GOT3 (cell line): ENCODE data around the gene RAPGEF5.

Source experiments
- DNase-seq: peaks from one replicate; lab custom pipeline; 2025; ENCODE audit warnings: mixed read lengths; lab: John Stamatoyannopoulos, UW

The RAPGEF5 gene

DNA sequence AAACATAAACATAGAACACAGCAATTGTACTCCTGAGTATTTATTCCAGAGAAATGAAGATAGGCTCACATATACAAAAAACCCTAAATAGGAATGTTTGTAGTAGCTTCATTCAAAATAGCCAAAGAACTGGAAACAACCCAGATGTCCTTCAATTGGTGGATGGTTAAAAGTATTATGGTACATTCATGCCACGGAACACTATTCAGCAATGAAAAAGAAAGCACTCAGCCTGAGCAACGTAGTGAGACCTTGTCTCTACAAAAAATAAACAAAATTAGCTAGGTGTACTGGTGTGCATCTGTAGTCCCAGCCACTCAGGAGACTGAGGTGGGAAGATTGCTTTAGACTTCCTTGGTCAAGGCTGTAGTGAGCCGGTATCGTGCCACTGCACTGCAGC lies 94.4 kb downstream of the RAPGEF5 start:
- DNase-seq = no peak

DNA sequence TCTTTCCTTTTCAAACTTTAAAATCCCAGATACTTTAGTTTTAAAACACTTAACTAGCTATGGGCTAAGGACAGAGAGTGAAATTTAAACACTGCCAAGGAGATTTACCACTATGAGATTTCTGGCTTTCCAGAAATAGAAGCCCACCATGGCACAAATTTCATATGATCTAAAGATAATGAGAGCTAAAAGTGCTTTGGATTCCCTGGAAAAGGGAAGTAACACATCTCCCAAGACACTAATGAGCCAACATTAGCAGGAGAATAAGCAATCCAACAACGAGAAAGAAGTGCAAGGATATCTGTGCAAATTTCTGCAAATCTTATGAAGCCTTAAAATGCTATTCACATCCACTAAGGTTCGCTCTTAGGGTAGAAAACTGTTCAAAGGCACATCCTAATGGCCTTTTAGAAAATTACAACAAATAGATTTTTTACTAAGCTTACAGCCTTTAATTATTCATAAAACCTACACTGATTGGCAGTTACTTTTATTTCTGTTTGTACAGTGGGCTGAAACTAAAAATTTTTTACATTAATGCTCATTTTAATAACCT lies 100.3 kb downstream of the RAPGEF5 start:
- DNase-seq = no peak

DNA sequence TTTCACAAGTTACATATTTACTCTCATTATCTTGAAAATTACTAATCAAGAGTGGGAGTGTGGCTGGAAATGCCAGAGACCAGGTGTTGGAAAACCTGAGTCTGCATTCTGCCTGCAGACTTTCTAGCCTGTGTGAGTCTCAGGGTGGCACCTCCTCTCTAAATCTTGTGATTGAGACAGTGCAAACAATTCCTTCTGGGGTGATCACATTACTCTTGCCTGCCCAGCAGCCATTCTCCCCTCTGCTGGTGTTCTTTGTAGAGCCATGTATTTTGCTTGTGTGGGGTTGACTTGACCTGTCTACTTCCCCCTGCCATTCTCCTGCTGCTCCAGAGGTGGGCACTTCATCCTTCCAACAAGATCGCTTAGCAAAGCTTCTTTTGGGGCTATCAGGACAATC lies 101.1 kb downstream of the RAPGEF5 start:
- DNase-seq = no peak

DNA sequence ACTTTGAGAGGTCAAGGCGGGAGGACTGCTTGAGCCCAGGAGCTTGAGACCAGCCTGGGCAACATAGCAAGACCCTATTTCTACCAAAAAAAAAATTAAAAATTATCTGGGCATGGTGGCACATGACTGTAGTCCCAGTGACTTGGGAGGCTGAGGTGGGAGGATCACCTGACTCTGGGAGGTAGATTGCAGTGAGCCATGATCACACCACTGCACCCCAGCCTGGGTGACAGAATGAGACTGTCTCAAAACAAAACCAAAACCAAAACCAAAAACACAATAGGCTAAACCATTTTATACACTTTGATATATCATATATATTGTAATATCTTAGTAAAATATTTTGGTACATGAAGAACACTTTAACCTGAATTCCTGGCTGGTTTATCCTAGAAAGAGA lies 101.6 kb downstream of the RAPGEF5 start:
- DNase-seq = no peak

DNA sequence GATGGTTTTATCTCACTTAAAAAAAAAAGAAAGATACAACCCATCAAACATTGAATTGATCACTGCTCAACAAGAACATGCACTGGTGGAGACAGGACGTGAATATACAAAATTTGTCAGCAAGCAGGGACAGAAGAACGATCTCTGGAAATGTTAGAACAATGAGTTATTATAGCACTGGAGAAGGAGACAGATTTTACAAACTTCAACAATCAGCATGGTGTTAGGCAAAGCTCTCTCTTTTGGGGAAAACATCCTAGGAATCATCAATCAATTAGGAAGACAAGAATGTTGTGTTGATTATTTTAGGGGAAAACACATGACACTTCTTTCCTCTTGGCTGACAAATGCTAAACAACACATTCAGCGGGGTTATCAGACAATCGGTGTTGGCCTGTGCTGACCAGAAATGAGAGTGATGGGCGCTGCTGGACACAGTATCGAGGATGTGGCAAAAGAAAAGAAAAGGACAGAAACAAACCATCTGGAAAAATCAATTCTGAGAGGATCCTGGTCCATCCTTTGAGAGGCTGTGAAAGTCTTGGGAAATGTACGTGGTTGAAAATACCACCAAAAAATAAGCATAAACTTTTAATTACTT lies 103.9 kb downstream of the RAPGEF5 start:
- DNase-seq = no peak

DNA sequence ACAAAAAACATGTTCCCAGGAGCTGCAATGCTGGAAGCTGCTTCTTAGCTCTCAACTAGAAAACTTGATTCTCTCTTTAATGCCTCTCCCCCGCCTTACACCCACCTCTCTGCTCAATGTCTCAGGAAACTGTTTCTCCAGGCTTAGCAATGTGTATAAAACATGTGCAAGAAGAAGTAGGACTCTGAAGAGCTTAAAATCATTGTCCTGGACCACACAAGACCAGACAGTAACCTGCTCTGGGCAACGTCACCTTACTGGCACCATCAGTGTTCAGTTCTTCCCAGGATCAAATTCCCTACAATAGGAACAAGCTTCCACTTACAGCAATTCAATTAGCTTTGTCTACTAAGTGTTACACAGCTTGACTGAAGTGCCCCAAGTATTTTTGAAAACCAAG lies 104.9 kb downstream of the RAPGEF5 start:
- no peak for DNase-seq

DNA sequence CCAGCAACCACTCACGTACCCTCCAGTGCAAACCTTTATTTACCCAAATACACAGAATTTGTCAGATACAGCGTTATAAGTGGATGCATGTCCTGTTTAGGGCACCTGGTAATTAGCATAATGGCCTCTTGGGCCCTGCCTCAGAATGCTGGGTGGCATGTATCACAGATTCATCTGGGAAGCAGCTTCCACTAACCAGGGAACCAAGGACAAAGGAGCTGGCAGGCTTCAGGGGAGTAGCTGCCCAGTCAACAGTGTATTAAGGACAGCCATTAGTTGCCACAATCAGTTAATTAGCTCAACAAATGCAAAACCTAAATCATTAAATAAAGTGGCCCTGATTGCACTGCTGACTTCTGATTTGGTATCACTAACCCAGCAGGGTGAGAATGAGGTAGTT lies 105.7 kb downstream of the RAPGEF5 start:
- DNase-seq = no peak

DNA sequence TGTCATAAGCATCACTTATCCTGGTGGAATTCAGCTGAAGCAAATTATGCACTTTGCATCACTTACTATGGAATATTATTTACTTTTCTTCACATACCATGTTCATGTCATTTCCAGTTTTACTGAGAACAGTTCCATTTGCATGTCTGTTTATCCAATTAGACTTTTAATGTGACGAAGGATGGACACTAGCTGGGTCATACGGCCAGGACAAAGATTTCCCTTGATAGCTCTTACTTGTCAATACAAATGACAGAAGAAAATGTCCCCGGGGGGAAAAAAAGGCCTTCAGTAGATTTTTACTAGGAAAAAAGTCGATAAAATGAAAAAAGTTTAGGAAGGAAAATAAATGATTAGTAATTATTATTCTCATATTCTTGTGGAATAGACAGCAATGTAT lies 106.6 kb downstream of the RAPGEF5 start:
- no peak for DNase-seq

DNA sequence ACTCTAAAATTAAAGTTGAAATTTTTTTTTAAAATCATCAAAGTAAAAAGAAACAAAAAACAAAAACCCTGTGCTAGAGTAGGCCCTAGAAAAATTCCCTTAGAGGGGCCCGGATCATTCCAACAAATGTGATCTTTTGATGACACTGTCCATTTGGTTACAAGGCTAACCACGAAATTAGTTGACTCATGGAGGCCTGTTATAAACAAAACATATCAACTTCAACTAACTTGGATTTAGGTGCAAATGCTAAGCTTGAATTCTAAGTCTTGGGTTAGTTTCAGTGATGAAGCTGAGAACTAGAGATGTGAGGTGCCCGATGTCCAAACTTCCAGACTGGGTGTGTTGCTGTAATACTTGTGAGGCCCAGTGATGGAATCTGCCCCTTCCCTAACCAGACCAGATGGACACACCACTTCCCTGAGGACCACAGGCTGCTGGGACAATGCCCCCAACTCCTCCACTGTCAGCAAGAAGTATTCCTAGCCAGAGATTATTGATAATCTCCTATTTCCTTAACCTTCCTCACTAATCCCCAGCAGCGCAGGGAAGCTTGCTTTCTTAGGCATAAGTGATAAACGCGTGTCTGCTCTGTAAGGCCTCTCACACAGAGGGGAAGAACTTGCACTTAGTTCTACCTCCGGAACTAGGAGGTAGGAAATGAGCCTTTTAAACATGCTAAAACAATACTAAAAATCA lies 108.7 kb downstream of the RAPGEF5 start:
- no peak for DNase-seq

DNA sequence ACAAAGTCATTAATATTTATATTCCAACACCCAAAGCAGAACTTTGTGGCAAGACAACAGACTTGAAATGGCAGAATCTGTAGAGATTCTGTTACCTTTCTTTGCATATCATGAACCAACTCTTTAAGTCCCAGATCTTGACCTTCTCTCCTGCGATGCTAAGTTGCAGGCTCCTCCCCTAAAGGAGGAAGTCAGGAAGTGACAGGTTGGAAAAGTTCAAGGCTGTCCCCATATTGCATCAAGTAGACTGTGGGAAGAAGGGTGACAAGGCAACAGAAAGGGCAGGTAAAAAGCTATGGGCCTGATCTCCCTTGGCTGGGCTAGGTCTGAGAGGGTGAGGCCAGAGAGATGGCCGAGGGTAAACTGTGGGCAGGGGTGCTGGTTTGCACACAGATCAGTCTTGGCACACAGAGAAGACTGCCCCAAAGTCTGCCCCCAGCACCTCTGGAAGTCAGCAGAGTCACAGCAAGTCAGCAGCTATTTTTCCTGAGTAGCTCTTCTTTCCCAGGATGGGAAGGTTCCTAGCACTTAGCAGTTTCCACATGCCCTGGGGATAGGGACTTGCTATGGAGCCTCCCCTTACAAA lies 115.1 kb downstream of the RAPGEF5 start:
- no peak for DNase-seq

DNA sequence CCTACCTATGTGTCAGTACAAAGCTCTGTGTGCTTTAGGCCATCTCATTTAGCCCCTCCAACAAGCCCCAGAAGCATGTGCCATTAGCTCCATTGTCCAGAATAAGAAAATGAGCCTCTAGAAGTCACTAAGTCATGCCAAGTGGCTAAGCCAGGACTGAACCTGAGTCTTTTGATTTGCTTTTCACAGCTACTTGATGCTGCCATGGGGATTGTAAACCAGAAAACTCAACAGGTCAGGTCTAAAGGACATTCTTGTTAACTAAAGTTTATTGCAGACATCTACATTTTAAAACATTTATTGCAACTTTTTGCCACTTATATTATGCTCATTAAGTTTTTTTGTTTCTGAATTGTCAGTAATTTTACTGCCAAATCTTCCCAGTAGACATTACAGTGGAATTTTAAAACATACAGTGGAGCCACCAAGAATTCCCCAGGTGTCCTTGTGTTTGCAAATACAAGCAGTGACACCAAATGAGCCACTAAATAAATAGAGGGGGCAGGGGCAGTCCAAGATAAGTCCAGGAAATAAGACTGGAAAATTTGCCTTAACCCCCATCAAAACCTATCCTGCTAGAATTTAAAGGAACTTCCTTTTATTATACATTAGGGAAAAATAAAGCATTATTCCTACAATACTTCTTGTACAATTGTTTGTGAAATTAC lies 115.9 kb downstream of the RAPGEF5 start:
- no peak for DNase-seq

DNA sequence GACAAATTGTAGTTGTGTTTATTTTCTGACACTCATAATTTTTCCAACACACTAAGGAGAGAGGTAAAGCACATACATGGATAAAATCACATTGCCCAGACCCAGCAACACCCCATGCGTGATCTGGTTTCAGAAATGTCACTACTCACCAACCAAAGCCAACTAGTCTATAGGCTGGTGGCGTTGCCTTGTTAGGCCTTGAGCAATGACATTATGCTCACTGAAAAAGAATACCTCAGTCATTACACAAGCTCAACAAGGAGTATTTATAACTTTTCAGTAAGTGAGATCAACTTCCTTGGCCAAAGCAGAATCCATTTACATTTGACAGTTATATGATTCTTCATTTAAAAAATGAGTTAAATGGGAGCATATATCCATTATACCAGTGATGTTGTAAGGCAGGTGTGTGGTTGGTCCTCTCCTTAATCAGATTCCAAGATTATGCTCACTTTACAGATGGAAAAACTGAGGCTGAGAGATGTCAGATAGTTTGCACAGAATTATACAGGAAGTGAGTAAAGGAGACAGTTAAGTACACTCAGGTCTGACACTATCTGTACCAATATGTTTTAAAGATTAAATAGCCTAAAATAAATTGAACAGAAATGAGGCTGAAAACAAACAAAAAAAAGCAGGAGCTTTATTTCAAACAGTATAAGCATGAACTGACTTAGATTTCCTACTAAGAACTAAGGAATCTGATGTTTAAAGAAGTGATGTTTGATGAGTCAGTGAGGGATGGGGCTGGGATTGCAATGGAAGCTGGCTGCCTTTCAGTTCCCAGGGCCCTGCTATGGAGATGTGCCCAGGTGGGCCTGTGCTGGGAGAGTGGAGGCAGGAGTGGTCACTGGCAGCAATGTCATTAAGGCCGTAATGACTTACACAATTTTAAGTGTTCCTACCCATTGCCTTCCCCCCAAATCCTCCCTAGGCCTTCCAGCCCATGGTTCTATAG lies 118.3 kb downstream of the RAPGEF5 start:
- DNase-seq = no peak

DNA sequence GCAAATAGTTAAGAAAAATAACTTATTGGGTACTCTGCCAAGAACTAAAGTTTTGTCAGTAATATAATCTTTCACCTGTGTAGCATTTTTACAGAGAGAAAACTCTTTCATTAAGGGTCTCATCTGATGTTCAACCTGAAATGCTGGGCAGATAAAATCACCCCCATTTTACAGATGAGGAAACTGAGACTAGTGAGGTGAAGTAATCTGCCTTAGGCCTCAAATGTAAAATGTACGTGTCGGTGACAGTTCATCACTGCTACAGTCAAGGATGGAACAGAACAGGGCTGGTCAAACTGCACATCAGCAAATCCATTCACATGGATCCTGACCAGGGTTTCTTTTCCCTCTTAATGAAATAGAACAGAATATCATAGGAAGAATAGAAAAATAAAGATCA lies 121.8 kb downstream of the RAPGEF5 start:
- DNase-seq = no peak

DNA sequence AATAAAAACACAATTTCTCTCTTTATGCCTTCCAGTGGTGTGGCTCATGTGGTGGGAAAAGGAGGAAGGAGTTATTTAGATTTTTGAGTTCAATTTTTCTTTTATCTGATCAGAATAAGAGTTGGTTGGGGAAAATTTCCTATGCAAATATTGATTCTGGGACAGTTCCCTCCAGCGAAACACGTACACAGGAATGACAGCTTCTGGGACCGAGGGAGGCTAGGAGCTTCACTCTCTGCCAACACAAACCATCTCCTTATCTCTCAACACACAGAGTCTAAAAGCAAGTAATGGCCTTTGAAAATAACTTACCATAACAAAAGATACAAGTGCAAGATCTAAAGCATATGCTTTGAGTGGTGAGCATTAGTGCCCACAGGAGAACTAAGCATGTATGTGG lies 122.7 kb downstream of the RAPGEF5 start:
- no peak for DNase-seq

DNA sequence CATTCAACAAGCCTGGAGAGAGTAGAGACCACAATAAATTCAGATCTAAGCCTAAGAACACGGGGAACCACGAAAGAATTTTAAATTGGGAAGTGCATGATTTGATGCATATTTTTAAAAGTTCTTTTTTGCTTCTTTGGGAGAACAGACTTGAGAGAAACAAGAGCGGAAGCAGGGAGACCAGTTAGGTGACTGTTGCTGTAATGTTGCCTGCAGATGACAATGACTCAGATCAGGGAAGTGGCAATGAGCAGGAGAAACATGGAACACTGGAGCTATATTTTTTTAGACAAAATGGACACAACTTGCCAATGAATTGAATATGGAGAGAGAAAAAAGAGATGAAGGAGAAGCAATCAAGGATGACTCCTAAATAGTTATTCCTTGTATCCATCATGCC lies 125.1 kb downstream of the RAPGEF5 start:
- no peak for DNase-seq

DNA sequence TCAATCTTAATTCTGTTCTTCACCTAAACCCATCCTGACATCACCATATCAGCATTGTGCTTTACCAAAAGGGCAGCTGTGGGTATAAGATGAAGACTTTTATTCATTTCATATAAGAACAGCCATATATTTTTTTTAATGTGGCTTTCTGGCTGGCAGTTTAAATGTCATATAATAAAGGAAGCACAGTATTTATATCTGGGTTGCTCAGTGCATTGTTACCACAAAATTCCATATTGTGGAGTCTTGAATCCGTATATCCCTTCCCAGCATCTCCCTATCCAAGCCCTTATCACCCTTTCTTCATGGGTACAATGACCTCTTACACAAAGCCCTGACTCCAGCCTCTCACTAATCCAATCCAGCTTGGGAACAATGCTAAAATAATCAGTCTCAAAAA lies 125.8 kb downstream of the RAPGEF5 start:
- no peak for DNase-seq

DNA sequence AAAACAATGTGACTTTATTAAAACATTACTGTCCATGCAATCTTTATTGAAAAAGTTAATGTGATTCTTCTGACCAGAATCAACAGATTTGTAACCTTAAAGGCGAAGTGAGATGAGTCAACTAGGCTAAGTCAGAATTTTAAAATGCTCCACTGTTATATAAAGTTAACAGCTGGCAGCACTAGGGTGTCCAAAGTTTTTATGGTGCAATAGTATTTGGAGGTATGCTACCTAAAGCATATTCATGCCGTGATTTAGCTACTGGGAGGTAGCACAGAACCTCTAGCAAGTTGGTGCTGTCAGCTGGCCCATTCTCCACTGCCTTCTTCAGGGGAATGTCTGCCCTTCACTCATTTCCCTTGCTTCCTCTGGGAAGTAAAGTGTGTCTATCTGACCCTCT lies 126.7 kb downstream of the RAPGEF5 start:
- no peak for DNase-seq

DNA sequence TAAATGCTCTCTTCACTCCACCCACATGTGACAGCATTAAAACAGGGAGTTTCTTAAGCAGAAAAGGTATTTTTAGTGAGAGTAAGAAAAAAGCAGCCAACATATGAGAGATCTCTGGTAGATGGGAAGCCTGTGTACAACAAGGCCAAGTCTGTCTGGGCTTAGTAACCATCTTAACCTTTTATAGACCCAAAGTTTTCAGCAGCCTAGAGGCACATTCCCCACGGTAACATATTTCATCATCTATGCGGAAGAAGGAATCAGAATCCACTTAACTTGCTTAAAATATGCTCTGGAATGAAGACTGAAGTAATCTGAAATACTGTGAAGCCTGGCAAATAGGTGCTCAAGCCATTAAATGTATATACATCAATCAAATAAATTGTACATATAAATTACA lies 127.8 kb downstream of the RAPGEF5 start:
- DNase-seq = no peak

DNA sequence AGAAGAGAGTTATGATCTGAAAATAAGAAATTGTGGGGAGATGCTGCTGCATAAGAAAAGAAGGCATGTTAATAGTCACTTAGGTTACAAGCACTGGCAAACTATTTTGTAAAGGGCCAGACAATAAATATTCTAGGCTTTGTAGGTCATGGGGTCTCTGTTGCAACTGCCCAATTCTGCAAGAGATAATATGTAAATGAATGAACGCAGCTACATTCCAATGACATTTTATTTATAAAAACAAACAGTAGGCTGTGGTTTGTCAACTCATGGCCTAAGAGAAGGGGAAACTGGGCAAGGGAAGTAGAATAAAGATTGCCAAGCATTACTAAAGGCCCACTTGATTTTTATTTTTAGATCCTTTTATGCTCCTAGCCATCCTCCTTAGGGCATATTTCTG lies 133.1 kb downstream of the RAPGEF5 start:
- no peak for DNase-seq

DNA sequence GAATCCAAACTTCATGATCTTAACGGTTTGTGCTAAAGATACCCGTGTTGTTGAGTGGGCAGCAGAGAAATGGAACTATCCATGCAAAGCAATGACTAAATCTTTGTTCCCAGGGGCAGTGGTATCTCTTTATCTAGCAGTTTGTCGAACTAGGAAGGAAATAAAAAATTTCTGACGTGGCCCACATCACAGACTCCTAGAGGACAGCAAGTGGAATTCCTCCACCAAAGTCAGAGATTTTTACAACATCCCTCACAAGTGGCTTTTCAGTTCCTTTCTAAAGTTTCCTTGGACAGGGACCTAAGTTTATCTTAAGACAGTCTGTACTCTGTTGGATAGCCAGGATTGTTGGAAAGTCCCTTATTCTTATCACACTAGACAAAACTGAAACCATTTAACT lies 136.0 kb downstream of the RAPGEF5 start:
- no peak for DNase-seq

DNA sequence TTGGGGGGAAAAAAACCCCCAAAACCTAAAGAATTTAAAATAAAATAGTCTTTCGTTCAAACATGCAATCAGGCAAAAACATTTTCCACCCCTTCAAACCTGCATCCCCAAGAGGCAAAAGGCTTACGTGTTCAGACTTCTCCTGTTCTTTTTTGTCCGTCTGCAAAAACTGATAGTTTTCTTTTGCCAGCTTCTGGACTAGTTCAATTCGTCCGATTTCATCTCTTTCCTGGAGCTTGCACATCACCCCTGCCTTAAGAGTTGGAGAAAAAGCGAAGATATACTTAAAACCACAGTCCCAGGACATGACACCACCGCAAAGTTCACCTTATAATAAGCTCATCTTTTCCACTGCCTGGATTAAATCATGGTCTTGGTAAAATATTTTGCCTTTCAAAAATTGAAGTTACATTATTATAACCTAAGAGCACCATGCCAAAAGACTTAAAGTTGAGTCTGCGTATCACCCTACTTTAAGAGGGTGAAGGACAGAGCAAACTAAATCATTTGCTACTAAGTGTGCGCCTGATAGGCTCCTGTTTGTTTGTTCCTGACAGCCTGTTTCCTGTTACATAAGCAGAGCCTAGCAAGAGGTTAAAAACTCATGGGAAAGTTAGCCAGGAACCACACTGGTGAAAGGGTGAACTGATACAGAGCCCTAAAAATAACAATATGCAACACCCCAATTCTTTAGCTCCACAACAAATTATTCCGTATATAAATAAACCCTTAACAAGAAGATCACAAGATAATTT lies 137.0 kb downstream of the RAPGEF5 start:
- no peak for DNase-seq
